Mammary epithelial cell (primary cell): ENCODE measurements around the gene ROGDI.

Experiments
- EZH2 ChIP-seq: IDR thresholded peaks from 2 replicates; pipeline ENCODE4 v1.6.1; 2012; ENCODE audit warnings: low read length, inconsistent platforms, borderline replicate concordance
- TF ChIP-seq, protein P1 (sequence below), 2 donors: IDR thresholded peaks in 1 of 2; conservative IDR thresholded peaks in 1 of 2; 2 replicates each; pipeline ENCODE4 v1.5.1; 2011 to 2012; ENCODE audit warnings: inconsistent platforms in 2 of 2, low read length in 2 of 2, mild to moderate bottlenecking in 2 of 2, control low read depth in 1 of 2, low read depth in 1 of 2; ENCODE audit not compliant: insufficient read depth in 1 of 2; ENCODE audit errors: extremely low read depth in 1 of 2

DNA sequence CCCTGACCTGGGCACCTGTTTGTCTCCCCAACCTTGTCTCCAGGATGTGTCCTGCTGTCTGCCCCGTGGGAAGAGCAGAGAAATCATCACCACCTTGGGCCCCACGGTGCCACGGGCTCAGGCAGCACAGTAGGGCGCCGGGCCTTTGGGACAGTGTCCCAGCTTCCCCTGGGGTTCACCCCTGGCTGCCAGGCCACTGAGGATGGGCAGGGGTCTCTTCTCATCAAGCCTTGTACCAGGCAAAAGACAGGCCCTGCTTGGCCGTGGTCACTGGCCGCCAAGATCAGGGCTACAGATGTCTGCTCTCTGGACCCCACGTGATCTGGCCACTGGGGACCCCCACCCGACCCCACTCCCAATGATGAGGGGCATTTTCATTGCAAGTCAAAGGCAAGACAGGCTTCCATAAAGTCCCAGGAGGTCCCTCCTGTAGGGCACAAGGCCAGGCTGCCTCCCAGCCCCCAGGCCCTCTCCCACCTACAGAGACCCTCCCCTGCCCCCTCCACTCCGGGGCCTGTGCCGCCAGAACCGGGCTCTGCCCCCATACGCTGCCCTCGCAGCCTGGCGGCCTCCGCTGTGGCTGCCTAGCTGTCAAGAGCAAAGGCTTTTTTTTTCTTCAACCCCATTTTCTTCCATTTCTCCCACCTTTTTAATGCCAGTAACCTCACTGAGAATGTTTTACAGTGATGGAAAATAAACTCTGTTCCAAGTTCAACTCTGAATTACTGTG, 53.6 kb downstream of the ROGDI start:
- TF ChIP-seq, protein P1, sequence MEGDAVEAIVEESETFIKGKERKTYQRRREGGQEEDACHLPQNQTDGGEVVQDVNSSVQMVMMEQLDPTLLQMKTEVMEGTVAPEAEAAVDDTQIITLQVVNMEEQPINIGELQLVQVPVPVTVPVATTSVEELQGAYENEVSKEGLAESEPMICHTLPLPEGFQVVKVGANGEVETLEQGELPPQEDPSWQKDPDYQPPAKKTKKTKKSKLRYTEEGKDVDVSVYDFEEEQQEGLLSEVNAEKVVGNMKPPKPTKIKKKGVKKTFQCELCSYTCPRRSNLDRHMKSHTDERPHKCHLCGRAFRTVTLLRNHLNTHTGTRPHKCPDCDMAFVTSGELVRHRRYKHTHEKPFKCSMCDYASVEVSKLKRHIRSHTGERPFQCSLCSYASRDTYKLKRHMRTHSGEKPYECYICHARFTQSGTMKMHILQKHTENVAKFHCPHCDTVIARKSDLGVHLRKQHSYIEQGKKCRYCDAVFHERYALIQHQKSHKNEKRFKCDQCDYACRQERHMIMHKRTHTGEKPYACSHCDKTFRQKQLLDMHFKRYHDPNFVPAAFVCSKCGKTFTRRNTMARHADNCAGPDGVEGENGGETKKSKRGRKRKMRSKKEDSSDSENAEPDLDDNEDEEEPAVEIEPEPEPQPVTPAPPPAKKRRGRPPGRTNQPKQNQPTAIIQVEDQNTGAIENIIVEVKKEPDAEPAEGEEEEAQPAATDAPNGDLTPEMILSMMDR (conservative IDR thresholded peaks at IDR 0.05 in 1 of 2, IDR thresholded peaks at IDR 0.05 in 1 of 2; ENCODE audit: extremely low read depth in 1 of 2, insufficient read depth in 1 of 2, low read depth in 1 of 2, low read length in 2 of 2), result no peak
- no peak for TF ChIP-seq EZH2
